Measurements from ENCODE around the gene COQ10B.

- TF ChIP-seq ARNTL (CRISPR knock-in tag; IDR thresholded peaks at IDR 0.05; ENCODE audit: borderline replicate concordance, low read depth), result no peak
- TF ChIP-seq, protein P1, sequence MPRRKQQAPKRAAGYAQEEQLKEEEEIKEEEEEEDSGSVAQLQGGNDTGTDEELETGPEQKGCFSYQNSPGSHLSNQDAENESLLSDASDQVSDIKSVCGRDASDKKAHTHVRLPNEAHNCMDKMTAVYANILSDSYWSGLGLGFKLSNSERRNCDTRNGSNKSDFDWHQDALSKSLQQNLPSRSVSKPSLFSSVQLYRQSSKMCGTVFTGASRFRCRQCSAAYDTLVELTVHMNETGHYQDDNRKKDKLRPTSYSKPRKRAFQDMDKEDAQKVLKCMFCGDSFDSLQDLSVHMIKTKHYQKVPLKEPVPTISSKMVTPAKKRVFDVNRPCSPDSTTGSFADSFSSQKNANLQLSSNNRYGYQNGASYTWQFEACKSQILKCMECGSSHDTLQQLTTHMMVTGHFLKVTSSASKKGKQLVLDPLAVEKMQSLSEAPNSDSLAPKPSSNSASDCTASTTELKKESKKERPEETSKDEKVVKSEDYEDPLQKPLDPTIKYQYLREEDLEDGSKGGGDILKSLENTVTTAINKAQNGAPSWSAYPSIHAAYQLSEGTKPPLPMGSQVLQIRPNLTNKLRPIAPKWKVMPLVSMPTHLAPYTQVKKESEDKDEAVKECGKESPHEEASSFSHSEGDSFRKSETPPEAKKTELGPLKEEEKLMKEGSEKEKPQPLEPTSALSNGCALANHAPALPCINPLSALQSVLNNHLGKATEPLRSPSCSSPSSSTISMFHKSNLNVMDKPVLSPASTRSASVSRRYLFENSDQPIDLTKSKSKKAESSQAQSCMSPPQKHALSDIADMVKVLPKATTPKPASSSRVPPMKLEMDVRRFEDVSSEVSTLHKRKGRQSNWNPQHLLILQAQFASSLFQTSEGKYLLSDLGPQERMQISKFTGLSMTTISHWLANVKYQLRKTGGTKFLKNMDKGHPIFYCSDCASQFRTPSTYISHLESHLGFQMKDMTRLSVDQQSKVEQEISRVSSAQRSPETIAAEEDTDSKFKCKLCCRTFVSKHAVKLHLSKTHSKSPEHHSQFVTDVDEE (CRISPR knock-in tag; IDR thresholded peaks at IDR 0.05), result no peak
- TF ChIP-seq ZFP30 (CRISPR knock-in tag; IDR thresholded peaks at IDR 0.05), result no peak
- no peak for TF ChIP-seq TOX (CRISPR knock-in tag; IDR thresholded peaks at IDR 0.05; ENCODE audit: borderline replicate concordance)
- no peak for TF ChIP-seq ZFP3 (CRISPR knock-in tag; IDR thresholded peaks at IDR 0.05)
- no peak for TF ChIP-seq ZNF70 (CRISPR knock-in tag; IDR thresholded peaks at IDR 0.05)
- TF ChIP-seq OSR1 (CRISPR knock-in tag; IDR thresholded peaks at IDR 0.05), result no peak
- no peak for TF ChIP-seq TCF4 (CRISPR knock-in tag; IDR thresholded peaks at IDR 0.05; ENCODE audit: borderline replicate concordance)
- no peak for TF ChIP-seq PATZ1 (CRISPR knock-in tag; IDR thresholded peaks at IDR 0.05; ENCODE audit: borderline replicate concordance)
- no peak for TF ChIP-seq RARB (CRISPR knock-in tag; IDR thresholded peaks at IDR 0.05)
- TF ChIP-seq ESRRG (CRISPR knock-in tag; IDR thresholded peaks at IDR 0.05), result no peak
- TF ChIP-seq SNAI2 (CRISPR knock-in tag; IDR thresholded peaks at IDR 0.05), result no peak
These were observed 53.3 kb downstream of the COQ10B start for GRCh38 chr2:197506658-197507057.
